GM21381 (cell line): ENCODE measurements around the gene AHNAK2.
A peak's percentile ranks its signal among the peaks of the same experiment; 100 is the strongest.
"Not testable (repeated sequence)": the region's sequence is repeated elsewhere in the genome, so short reads cannot be mapped to it uniquely, and the experiment has no call there.

ENCODE experiments used
- ATAC-seq: cut with Tn5 transposase; IDR thresholded peaks from one replicate; pipeline ENCODE4 v1.9.1; 2021; ENCODE audit warnings: mild to moderate bottlenecking, moderate library complexity; ENCODE audit not compliant: unreplicated experiment

Gene AHNAK2

GRCh38 chr14:104928391-104929133 is 49.6 kb downstream of the AHNAK2 start:
- no peak for ATAC-seq

- ATAC-seq = no peak
These were observed 50.3 kb downstream of the AHNAK2 start for GRCh38 chr14:104927901-104928300.

- ATAC-seq = no peak
These were observed 50.8 kb downstream of the AHNAK2 start for GRCh38 chr14:104927432-104927816.

GRCh38 chr14:104926619-104927431 is 51.3 kb downstream of the AHNAK2 start:
- ATAC-seq = peak; percentile 82

GRCh38 chr14:104925855-104926609 is 52.1 kb downstream of the AHNAK2 start:
- no peak for ATAC-seq

GRCh38 chr14:104925214-104925854 is 52.8 kb downstream of the AHNAK2 start:
- no peak for ATAC-seq

GRCh38 chr14:104924421-104925213 is 53.6 kb downstream of the AHNAK2 start, which contains the start of gene PLD4:
TSS of gene PLD4 (plus strand) at chr14:104924879. CDS start at chr14:104927141, 2,262 bp downstream.
- ATAC-seq = no peak

GRCh38 chr14:104923640-104924420 is 54.3 kb downstream of the AHNAK2 start:
- no peak for ATAC-seq

- ATAC-seq = no peak
These were observed 58.2 kb downstream of the AHNAK2 start for GRCh38 chr14:104919993-104920315.

- ATAC-seq = not testable (repeated sequence)
These were observed 58.8 kb downstream of the AHNAK2 start for GRCh38 chr14:104919152-104919992.

GRCh38 chr14:104917993-104918392 is 60.2 kb downstream of the AHNAK2 start:
- ATAC-seq = no peak

GRCh38 chr14:104917116-104917515 is 61.1 kb downstream of the AHNAK2 start:
- ATAC-seq = no peak

- ATAC-seq = no peak
These were observed 64.7 kb downstream of the AHNAK2 start for GRCh38 chr14:104913435-104913834.

- no peak for ATAC-seq
These were observed 66.1 kb downstream of the AHNAK2 start for GRCh38 chr14:104912053-104912452.

- no peak for ATAC-seq
These were observed 69.9 kb downstream of the AHNAK2 start for GRCh38 chr14:104908303-104908702.

GRCh38 chr14:104905579-104905933 is 72.6 kb downstream of the AHNAK2 start:
- not testable (repeated sequence) for ATAC-seq

- ATAC-seq = not testable (repeated sequence)
These were observed 73.3 kb downstream of the AHNAK2 start for GRCh38 chr14:104904650-104905578.
